ENCODE results near the gene H2BW2. TPM values are rescaled to one million over a fixed set of nuclear protein-coding genes. Genes with fewer than 3 reads are reported as not detected.

H2BW2 gene
- total RNA-seq, 1 experiment from 2014 or later = not detected

Other genes with a start within 250 kb of the H2BW2 start
- 0.63 and 0.68 TPM in 2 replicates for gene RAB9B, start 207.7 kb upstream of the H2BW2 start, total RNA-seq (2014; rRNA removed; shearing (Covaris generic))
- gene TMSB15B, start 77.3 kb upstream of the H2BW2 start, total RNA-seq (2014; rRNA removed; shearing (Covaris generic)) = 2.5 and 4.3 TPM in 2 replicates
- not detected in 2 replicates for gene H2BW1, start 26.2 kb upstream of the H2BW2 start, total RNA-seq (2014; rRNA removed; shearing (Covaris generic))
- 0.35 and 0.73 TPM in 2 replicates for gene TMSB15C, start 36.3 kb downstream of the H2BW2 start, total RNA-seq (2014; rRNA removed; shearing (Covaris generic))
- 0.94 and 1.2 TPM in 2 replicates for gene ZCCHC18, start 72.6 kb downstream of the H2BW2 start, total RNA-seq (2014; rRNA removed; shearing (Covaris generic))
- 6.9 and 12.6 TPM in 2 replicates for gene SLC25A53, start 117.1 kb downstream of the H2BW2 start, total RNA-seq (2014; rRNA removed; shearing (Covaris generic))
- gene FAM199X, start 126.5 kb downstream of the H2BW2 start, total RNA-seq (2014; rRNA removed; shearing (Covaris generic)) = 29.0 and 30.9 TPM in 2 replicates
- gene ESX1, start 215.0 kb downstream of the H2BW2 start, total RNA-seq (2014; rRNA removed; shearing (Covaris generic)) = 0.11 TPM in 1 of 2 replicates, not detected in the other

Data from HT1080 (cell line).